K562 (cell line): ENCODE measurements around the gene EMC9. TPM values are rescaled to one million over a fixed set of nuclear protein-coding genes. Genes with fewer than 3 reads are reported as not detected.

ENCODE experiments used
- ATAC-seq: fragments of 200-7000 bp; cut with Tn5 transposase; 3 replicates; pipeline ENCODE4 v1.9.1; 2020; ENCODE audit warnings: moderate library complexity
- BruUV-seq: library from RNA; stranded (reverse); fragments of 400-500 nt; replicated peaks from 2 replicates; lab custom pipeline; 2021; lab: Mats Ljungman, UMichigan
- CTCF ChIA-PET: fragments of 300-600 bp; formaldehyde crosslinking; extraction: SDS; loops from one replicate; lab custom pipeline; 2021; ENCODE audit warnings: low intra/inter-chr PET ratio; lab: Yijun Ruan, JAX
- POLR2A ChIA-PET: fragments of 300-600, 350-650 bp; sonication (Branson Sonifier 250); formaldehyde crosslinking; extraction: SDS; loops from one replicate; lab custom pipeline; 2021; ENCODE audit warnings: antibody characterized with exemption, inconsistent platforms; lab: Yijun Ruan, JAX
- DNase-seq, 4 experiments: peaks; one replicate each; pipeline versions ENCODE4 v3.0.0 to v3.0.0-alpha.2; 2011 to 2018; ENCODE audit warnings: low spot score in 3 of 4, mixed read lengths in 3 of 4; ENCODE audit errors: extremely low read depth in 1 of 4
- FAIRE-seq: peaks from 2 replicates; lab custom pipeline; 2011; peaks lifted over from hg19 to GRCh38; lab: Jason Lieb, UNC
- H2AFZ ChIP-seq: 2 replicates; pipeline ENCODE4 v1.6.0; 2011; ENCODE audit warnings: low read depth, low read length, control low read depth, inconsistent platforms
- H3K27ac ChIP-seq: fragments of 200-600 bp; 3 replicates; pipeline ENCODE4 v1.8.0; 2011; ENCODE audit warnings: low read depth, mild to moderate bottlenecking, control low read depth, inconsistent platforms, low read length, moderate library complexity, mixed read lengths; ENCODE audit errors: extremely low read depth
- H3K27me3 ChIP-seq, 2 experiments: fragments of 300-600 bp in 1 of 2; 2 replicates in 1 of 2; 3 replicates in 1 of 2; pipeline versions ENCODE4 v1.6.0 to v1.8.0; 2011; ENCODE audit warnings: inconsistent platforms in 2 of 2, low read length in 2 of 2, mild to moderate bottlenecking in 1 of 2, mixed read lengths in 1 of 2, moderate library complexity in 1 of 2; ENCODE audit not compliant: control insufficient read depth in 2 of 2, insufficient read depth in 2 of 2
- H3K36me3 ChIP-seq: fragments of 300-600 bp; 3 replicates; pipeline ENCODE4 v1.8.0; 2011; ENCODE audit warnings: mild to moderate bottlenecking, low read length, inconsistent platforms; ENCODE audit not compliant: control insufficient read depth, insufficient read depth
- H3K4me1 ChIP-seq, 2 experiments: fragments of 200-600 bp in 1 of 2; replicated peaks in 1 of 2; 2 replicates in 1 of 2; 3 replicates in 1 of 2; pipeline versions ENCODE4 v1.5.1 to v1.8.0; 2011; ENCODE audit warnings: inconsistent platforms in 2 of 2, low read length in 2 of 2, mild to moderate bottlenecking in 1 of 2, mixed read lengths in 1 of 2, moderate library complexity in 1 of 2; ENCODE audit not compliant: control insufficient read depth in 2 of 2, insufficient read depth in 2 of 2
- H3K4me2 ChIP-seq: 2 replicates; pipeline ENCODE4 v1.6.1; 2011; ENCODE audit warnings: low read length, control low read depth, inconsistent platforms, mixed read lengths; ENCODE audit not compliant: insufficient read depth
- H3K4me3 ChIP-seq: fragments of 200-600 bp; sonication (generic), shearing (Covaris generic); 2 replicates; pipeline ENCODE4 v1.5.1; 2016; ENCODE audit warnings: control low read depth, inconsistent platforms
- H3K79me2 ChIP-seq: fragments of 200-600 bp; 3 replicates; pipeline ENCODE4 v1.8.0; 2011; ENCODE audit warnings: low read length, inconsistent platforms; ENCODE audit not compliant: control insufficient read depth, insufficient read depth
- H3K9ac ChIP-seq, 2 experiments: 2 replicates each; pipeline versions ENCODE4 v1.6.0 to v1.6.1; 2011; ENCODE audit warnings: low read depth in 2 of 2, low read length in 2 of 2, control low read depth in 1 of 2, inconsistent platforms in 1 of 2, mild to moderate bottlenecking in 1 of 2, mixed read lengths in 1 of 2; ENCODE audit not compliant: insufficient read depth in 1 of 2
- H3K9me1 ChIP-seq: one replicate; pipeline ENCODE4 v1.6.0; 2011; ENCODE audit warnings: inconsistent platforms, mild to moderate bottlenecking, low read length, moderate library complexity; ENCODE audit not compliant: control insufficient read depth, insufficient read depth
- H3K9me3 ChIP-seq: replicated peaks from 2 replicates; pipeline ENCODE4 v1.5.1; 2011; ENCODE audit warnings: low read depth, low read length, inconsistent platforms; ENCODE audit not compliant: control insufficient read depth, insufficient read depth
- H4K20me1 ChIP-seq: replicated peaks from 2 replicates; pipeline ENCODE4 v1.6.1; 2011; ENCODE audit warnings: low read length, inconsistent platforms, mixed read lengths; ENCODE audit not compliant: control insufficient read depth, insufficient read depth
- CEBPG ChIP-seq, 3 experiments: fragments of 200-800 bp in 1 of 3; sonication (Bioruptor generic) in 1 of 3; sonication (generic) in 1 of 3; formaldehyde crosslinking in 1 of 3; IDR thresholded peaks in 2 of 3; conservative IDR thresholded peaks in 1 of 3; 2 replicates each; pipeline versions ENCODE4 v1.6.1 to v1.8.0; 2016 to 2022; ENCODE audit warnings: missing compliant biosample characterization in 2 of 3, missing genetic modification characterization in 2 of 3, mild to moderate bottlenecking in 1 of 3, missing genetic modification reagents in 1 of 3
- KHSRP ChIP-seq: fragments of 450-650 bp; IDR thresholded peaks from 2 replicates; pipeline ENCODE4 v1.6.1; 2017
- MBD2 ChIP-seq: sonication (generic); IDR thresholded peaks from 2 replicates; pipeline ENCODE4 v1.6.1; 2016; ENCODE audit warnings: low read depth, borderline replicate concordance
- MCM2 ChIP-seq: fragments of 450-650 bp; IDR thresholded peaks from 2 replicates; pipeline ENCODE4 v1.6.1; 2017; ENCODE audit warnings: low read depth, mild to moderate bottlenecking
- ZNF707 ChIP-seq: fragments of 250-450 bp; sonication (Bioruptor Pico); conservative IDR thresholded peaks from 2 replicates; pipeline ENCODE4 v1.8.0; 2022; ENCODE audit warnings: inconsistent platforms, mild to moderate bottlenecking, moderate library complexity
- ZNF766 ChIP-seq: fragments of 200-800 bp; sonication (Bioruptor generic); conservative IDR thresholded peaks from 2 replicates; pipeline ENCODE4 v1.6.1; 2016; ENCODE audit warnings: missing genetic modification characterization, missing compliant biosample characterization
- in situ Hi-C: fragments of 300-500 bp; cut with MboI; formaldehyde crosslinking; loops from 4 replicates; pipeline ENCODE4 v1.15.0; 2018; ENCODE audit warnings: inconsistent platforms, mixed read lengths
- intact Hi-C: fragments of 100-400 bp; cut with micrococcal nuclease; formaldehyde crosslinking; loops from 2 replicates; pipeline ENCODE4 v1.14.2; 2022
- polyA plus RNA-seq, 8 experiments: library from polyadenylated mRNA; depleted of rRNA in 4 of 8; stranded (reverse) in 5 of 8; unstranded in 3 of 8; fragments of >200 nt; fragmentation: Nextera tagmentation in 2 of 8; fragmentation: Illumina TruSeq in 1 of 8; extraction: Ambion mirVana in 2 of 8; extraction: Trizol in 1 of 8; gene quantifications; 2 replicates each; pipeline versions ENCODE4 v1.2.1 to v1.2.3, GENCODE V29; 2011 to 2014; ENCODE audit warnings: inconsistent platforms in 1 of 8, missing spikeins in 1 of 8
- total RNA-seq, 7 experiments: library from RNA; depleted of rRNA in 6 of 7; stranded (reverse); fragments of >200 nt in 6 of 7; fragmentation: Illumina TruSeq in 2 of 7; extraction: Trizol in 2 of 7; gene quantifications; 2 replicates each; pipeline versions ENCODE4 v1.2.1 to v1.2.3, GENCODE V29; 2011 to 2021; ENCODE audit warnings: low replicate concordance in 1 of 7
- TF ChIP-seq, protein P1 (sequence below), 2 experiments: fragments of 450-650 bp; IDR thresholded peaks; 2 replicates each; pipeline ENCODE4 v1.6.1; 2018; ENCODE audit warnings: mild to moderate bottlenecking in 2 of 2, low read depth in 1 of 2; ENCODE audit not compliant: partially characterized antibody in 2 of 2
- TF ChIP-seq, protein P2 (sequence below): sonication (generic); formaldehyde crosslinking; IDR thresholded peaks from 2 replicates; pipeline ENCODE4 v1.8.0; 2022; ENCODE audit warnings: missing genetic modification reagents, mild to moderate bottlenecking, borderline replicate concordance
- TF ChIP-seq, protein P3 (sequence below): fragments of 450-650 bp; formaldehyde crosslinking; IDR thresholded peaks from 2 replicates; pipeline ENCODE4 v1.4.0; 2022; ENCODE audit warnings: mild to moderate bottlenecking, moderate library complexity
- TF ChIP-seq, protein P4 (sequence below): sonication (generic); formaldehyde crosslinking; IDR thresholded peaks from 2 replicates; pipeline ENCODE4 v1.8.0; 2022; ENCODE audit warnings: mild to moderate bottlenecking, missing genetic modification reagents

Gene EMC9
- total and polyA plus RNA-seq, 9 of the 15 experiments (the other 6 are each of a cell fraction or from before 2014, with no cell fraction given), result 3.1 to 13.2 (median 7.8) TPM

DNA sequence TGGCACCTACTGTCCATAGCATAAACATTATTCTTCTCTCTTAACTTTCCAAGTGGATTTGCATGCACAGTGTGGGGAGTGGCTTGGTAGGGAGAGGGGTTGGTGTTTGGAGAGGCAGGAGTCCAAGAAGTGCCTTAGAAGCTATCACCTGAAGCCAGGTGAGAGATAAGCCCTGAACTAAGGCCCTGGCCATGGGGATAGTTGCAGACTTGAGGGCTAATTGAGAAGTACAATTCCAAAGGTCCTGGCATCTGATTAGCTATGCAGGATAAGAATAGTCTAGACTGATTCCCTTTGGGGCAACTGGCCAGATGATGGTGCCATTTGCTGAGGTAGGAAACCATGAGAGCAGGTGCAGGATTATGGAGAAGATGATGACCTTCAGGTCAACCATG, 49.3 kb downstream of the EMC9 start:
- Histone ChIP-seq H3K4me3 (no peak overlapping the region), H3K4me2 (no peak overlapping the region), H4K20me1 (0 out of 2 replicates have a peak, but pooled peaks cover 2% of the 10 kb centered on the region), H3K9me1 (no peaks in the 10 kb centered on the region), H3K36me3 (peaks cover 11% of the 10 kb centered on the region; the same call in 2 of the 3 replicates), H3K4me1 (peaks cover 20 to 22% of the 10 kb centered on the region in 2 experiments; a peak in 4 of 5 replicates), H3K9ac (no peak overlapping the region), H3K79me2 (peaks cover 29% of the 10 kb centered on the region), H2AFZ (no peak overlapping the region), H3K27me3 (no peaks in the 10 kb centered on the region), H3K9me3 (no peaks in the 10 kb centered on the region), H3K27ac (no peak overlapping the region)
- ChIA-PET CTCF (no interaction called here), POLR2A (interaction anchor here (2.1 to 5.8 kb wide), 3 partner anchors 11 to 69 kb away, joined by 6 to 40 read pairs (median 7); partner anchors contain the start of gene IRF9)
- ATAC-seq (no peak), DNase-seq (no peak), FAIRE-seq (no peak)
- intact Hi-C loops, result loop anchor here (10.0 kb wide), 2 partner anchors 53 to 77 kb away; partner anchors contain the start of genes EMC9, PSME2 and RNF31
- TF ChIP-seq CEBPG (CRISPR knock-in tag; IDR thresholded peaks at IDR 0.05), result no peak
- no peak for TF ChIP-seq CEBPG (tag; conservative IDR thresholded peaks at IDR 0.05 in 1 of 2, IDR thresholded peaks at IDR 0.05 in 1 of 2)
- TF ChIP-seq ZNF707 (CRISPR knock-in tag), result no peak
- TF ChIP-seq, protein P1, sequence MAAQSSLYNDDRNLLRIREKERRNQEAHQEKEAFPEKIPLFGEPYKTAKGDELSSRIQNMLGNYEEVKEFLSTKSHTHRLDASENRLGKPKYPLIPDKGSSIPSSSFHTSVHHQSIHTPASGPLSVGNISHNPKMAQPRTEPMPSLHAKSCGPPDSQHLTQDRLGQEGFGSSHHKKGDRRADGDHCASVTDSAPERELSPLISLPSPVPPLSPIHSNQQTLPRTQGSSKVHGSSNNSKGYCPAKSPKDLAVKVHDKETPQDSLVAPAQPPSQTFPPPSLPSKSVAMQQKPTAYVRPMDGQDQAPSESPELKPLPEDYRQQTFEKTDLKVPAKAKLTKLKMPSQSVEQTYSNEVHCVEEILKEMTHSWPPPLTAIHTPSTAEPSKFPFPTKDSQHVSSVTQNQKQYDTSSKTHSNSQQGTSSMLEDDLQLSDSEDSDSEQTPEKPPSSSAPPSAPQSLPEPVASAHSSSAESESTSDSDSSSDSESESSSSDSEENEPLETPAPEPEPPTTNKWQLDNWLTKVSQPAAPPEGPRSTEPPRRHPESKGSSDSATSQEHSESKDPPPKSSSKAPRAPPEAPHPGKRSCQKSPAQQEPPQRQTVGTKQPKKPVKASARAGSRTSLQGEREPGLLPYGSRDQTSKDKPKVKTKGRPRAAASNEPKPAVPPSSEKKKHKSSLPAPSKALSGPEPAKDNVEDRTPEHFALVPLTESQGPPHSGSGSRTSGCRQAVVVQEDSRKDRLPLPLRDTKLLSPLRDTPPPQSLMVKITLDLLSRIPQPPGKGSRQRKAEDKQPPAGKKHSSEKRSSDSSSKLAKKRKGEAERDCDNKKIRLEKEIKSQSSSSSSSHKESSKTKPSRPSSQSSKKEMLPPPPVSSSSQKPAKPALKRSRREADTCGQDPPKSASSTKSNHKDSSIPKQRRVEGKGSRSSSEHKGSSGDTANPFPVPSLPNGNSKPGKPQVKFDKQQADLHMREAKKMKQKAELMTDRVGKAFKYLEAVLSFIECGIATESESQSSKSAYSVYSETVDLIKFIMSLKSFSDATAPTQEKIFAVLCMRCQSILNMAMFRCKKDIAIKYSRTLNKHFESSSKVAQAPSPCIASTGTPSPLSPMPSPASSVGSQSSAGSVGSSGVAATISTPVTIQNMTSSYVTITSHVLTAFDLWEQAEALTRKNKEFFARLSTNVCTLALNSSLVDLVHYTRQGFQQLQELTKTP (IDR thresholded peaks at IDR 0.05; ENCODE audit: low read depth in 1 of 2, partially characterized antibody in 2 of 2), result no peak
- no peak for TF ChIP-seq KHSRP
- TF ChIP-seq MCM2, result no peak
- TF ChIP-seq, protein P2, sequence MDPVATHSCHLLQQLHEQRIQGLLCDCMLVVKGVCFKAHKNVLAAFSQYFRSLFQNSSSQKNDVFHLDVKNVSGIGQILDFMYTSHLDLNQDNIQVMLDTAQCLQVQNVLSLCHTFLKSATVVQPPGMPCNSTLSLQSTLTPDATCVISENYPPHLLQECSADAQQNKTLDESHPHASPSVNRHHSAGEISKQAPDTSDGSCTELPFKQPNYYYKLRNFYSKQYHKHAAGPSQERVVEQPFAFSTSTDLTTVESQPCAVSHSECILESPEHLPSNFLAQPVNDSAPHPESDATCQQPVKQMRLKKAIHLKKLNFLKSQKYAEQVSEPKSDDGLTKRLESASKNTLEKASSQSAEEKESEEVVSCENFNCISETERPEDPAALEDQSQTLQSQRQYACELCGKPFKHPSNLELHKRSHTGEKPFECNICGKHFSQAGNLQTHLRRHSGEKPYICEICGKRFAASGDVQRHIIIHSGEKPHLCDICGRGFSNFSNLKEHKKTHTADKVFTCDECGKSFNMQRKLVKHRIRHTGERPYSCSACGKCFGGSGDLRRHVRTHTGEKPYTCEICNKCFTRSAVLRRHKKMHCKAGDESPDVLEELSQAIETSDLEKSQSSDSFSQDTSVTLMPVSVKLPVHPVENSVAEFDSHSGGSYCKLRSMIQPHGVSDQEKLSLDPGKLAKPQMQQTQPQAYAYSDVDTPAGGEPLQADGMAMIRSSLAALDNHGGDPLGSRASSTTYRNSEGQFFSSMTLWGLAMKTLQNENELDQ, result no peak
- TF ChIP-seq, protein P3, sequence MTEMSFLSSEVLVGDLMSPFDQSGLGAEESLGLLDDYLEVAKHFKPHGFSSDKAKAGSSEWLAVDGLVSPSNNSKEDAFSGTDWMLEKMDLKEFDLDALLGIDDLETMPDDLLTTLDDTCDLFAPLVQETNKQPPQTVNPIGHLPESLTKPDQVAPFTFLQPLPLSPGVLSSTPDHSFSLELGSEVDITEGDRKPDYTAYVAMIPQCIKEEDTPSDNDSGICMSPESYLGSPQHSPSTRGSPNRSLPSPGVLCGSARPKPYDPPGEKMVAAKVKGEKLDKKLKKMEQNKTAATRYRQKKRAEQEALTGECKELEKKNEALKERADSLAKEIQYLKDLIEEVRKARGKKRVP (CRISPR knock-in tag), result no peak
- TF ChIP-seq, protein P4, sequence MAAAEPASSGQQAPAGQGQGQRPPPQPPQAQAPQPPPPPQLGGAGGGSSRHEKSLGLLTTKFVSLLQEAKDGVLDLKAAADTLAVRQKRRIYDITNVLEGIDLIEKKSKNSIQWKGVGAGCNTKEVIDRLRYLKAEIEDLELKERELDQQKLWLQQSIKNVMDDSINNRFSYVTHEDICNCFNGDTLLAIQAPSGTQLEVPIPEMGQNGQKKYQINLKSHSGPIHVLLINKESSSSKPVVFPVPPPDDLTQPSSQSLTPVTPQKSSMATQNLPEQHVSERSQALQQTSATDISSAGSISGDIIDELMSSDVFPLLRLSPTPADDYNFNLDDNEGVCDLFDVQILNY (CRISPR knock-in tag), result no peak
- no peak for TF ChIP-seq MBD2
- TF ChIP-seq ZNF766 (CRISPR knock-in tag), result no peak
- in situ Hi-C loops, result loop anchor here (5.0 kb wide), 1 partner anchor 35 kb away; no protein-coding TSS in a partner anchor
- BruUV-seq, result no TSS peak
